Measurements from ENCODE around the gene YIF1B.

Gene YIF1B

DNA sequence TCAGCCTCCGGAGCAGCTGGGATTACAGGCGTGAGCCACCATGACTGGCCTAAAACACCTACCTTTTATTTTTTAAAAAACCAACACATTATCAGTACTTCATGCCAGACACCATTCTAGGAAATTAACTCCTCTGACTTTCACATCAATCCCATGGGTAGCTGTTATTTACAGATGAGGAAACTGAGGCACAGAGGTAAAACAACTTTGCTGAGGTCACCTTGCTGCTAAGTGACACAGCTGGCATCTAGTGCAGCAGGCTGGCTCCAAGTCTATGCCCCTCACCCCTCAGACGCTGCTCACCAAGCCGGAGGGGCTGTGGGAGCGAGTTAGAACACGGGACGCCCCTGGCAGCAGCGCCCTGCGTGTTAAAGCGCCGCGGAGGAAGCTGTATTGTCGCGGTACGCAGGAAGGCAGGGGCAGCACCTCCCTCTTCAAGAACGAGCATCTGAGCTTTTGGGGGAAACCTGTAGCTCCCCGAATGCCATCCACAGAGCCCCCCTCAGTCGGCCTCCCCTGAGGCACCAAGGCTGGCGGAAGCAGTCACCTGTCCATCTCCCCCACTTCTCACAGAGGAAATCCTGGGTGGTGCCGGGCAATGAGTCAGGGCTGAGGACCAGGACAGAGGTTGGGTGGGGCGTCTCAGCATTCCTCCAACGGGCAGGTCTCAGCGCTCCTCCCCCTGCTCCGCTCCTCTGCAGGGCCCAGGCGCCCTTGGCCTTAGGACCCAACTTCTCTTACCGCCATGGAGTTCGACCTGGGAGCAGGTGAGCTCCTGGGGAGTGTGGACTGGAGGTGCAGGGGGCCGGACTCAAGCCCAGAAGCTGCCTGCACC lies 12.0 kb downstream of the YIF1B start, which contains the start of gene C19orf33:
C19orf33 (plus strand) TSS at position 735 of the 835 bp plus-strand sequence; CDS start at position 746, 11 bp downstream.
- no peak for DNase-seq

- DNase-seq: no peak
Observed at GRCh38 chr19:38298821-38299680, 16.7 kb downstream of the YIF1B start.

DNA sequence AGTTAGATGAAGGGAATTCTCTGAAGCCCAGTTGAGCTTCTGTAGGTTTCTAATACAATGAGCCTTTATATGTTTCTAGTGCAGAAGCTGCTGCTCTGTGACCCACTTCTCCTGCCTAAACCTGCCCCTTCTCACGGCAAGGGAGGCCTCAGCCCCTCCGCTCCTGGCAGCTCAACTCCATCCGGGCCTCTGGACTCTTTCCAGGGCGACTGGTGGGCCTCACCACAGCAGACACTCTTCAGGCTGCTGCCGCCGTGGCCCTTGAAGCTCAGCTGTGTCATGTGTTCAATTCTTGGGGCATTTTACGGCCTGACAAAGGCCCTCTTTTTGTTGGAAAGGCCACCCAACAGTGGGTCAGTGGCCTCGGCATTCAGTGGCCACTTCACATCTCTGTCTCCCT lies 21.7 kb downstream of the YIF1B start:
- DNase-seq: no peak

- no peak for DNase-seq
Observed at GRCh38 chr19:38293281-38293680, 22.5 kb downstream of the YIF1B start.

- DNase-seq: no peak
Observed at GRCh38 chr19:38291855-38292254, 23.9 kb downstream of the YIF1B start.

GRCh38 chr19:38290631-38291147 lies 25.1 kb downstream of the YIF1B start:
- DNase-seq: no peak

GRCh38 chr19:38289955-38290354 lies 25.8 kb downstream of the YIF1B start:
- no peak for DNase-seq

GRCh38 chr19:38288123-38288855 lies 27.5 kb downstream of the YIF1B start:
- no peak for DNase-seq

GRCh38 chr19:38287604-38288003 lies 28.1 kb downstream of the YIF1B start:
- no peak for DNase-seq

GRCh38 chr19:38285567-38285966 lies 30.2 kb downstream of the YIF1B start:
- no peak for DNase-seq

- no peak for DNase-seq
Observed at GRCh38 chr19:38284422-38284821, 31.3 kb downstream of the YIF1B start.

GRCh38 chr19:38283271-38283670 lies 32.5 kb downstream of the YIF1B start:
- no peak for DNase-seq

DNA sequence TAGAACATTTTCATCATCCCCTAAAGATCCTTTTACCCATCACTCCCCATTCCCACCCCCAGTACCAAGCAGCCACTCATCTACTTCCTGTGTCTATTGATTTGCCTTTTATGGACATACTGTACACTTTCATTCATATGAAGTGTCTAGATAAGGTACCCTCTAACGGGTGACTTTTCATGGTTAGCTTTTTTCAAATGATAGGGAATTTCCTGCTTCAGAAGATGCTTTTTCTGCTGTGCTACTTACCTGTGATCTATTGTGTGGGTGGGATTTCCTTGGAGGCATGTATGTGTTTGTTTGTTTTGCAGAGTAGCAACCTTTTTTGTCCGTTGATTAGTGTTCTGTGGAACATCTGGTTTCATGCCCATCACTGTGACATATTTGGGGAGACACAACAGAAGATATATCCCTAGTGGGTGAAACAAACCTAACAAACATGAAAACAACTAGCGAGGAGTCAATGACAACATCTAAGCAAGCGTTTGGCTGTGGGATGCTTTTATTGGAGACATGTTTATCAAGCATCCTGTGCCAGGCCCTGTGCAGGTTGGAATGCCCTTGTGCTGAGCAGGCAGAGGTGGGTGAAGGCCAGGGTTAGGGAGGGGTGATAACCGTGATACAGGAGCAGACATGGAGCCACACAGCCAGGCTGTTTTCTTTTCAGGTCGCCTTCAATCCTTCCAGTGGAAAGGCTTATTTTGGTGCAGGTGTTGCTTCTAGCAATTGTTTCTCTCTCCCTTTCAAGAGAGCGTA lies 33.8 kb downstream of the YIF1B start:
- DNase-seq: no peak

DNA sequence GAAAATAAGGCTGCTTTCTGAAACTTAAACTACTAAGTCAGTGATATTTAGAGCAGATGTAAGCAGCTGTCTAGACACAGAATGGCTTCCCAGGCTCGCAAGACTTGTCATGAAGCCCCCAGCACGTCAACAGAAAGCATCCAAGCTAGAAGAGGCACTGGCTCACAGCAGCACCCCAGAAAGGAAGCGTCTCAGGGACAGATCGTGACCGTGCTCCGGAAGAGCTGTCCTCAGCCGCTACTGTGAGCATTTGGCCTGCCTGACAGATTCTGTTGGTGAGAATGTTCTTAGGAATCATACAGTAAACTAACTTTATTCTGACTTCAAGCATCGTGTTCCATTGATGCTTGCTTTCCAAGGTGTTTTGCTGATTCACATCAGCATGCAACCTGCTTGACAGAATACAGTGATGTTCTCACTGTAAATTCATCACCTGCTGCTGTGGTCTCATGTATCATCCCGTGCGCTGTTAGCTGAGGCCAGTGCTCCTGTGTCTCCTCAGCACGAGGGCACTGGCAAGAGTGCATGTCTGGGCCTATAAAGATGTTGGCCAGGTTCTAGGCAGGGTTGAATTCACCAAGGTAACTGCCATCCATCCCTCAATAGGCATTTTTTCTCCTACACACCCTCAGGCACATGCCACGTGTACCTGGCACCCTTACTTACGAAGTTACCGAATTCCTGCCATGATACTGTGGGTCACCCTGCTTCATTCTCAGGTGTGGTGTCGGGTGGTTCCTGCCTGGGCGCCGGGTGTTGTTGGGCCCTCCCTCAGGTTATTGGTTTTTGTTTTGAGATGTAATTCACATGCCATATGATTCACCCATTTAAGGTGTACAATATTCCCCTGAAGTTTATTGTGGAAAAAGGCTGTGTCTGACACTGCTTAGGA lies 35.5 kb downstream of the YIF1B start:
- no peak for DNase-seq

DNA sequence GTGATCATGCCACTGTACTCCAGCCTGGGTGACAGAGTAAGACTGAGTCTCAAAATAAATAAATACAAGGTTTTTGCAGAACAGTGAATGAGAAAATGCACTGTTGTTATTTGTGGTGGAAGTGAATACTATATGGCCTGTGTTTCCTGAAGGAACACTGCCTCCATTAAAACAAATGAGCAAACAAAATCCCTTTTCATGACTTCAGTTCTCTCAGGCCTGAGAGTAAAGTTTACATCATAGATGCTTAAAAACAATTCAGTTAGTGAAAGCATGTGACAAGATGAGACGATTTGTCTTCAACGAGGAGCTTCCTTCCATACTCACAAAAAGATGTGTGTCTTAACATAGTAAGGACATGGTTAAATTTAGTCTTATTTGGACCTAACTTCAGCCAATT lies 37.0 kb downstream of the YIF1B start:
- no peak for DNase-seq

DNA sequence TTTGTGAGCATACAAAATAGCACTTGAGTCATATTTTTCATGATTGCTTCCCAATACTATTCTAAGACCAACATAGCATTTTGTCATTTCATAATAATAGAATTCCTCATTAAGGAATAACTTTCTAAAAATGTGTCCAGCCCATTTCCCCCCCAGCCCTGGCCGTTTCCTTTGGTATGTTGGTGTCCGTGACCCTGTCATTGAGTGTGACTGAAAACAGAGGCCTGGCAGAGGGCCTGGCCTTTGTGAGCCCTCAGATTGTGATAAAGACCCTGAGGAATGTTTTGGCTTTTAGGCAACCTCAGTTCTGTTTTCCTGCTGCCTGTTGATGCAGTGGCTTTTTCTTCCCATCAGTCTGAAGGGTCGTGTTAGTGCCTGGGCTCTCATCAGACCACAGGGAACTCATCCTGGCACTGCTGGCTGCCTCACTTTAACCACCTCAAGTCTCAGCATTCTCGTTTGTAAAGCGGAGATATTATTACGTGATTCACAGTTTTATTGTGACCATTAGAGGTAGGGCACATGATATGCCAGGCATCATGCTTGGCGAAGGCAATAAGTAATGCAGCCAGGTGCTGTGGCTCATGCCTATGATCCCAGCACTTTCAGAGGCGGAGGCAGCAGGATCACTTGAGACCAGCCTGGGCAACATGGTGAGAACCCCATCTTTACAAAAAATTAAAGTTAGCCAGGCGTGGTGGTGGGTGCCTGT lies 37.6 kb downstream of the YIF1B start:
- no peak for DNase-seq

DNA sequence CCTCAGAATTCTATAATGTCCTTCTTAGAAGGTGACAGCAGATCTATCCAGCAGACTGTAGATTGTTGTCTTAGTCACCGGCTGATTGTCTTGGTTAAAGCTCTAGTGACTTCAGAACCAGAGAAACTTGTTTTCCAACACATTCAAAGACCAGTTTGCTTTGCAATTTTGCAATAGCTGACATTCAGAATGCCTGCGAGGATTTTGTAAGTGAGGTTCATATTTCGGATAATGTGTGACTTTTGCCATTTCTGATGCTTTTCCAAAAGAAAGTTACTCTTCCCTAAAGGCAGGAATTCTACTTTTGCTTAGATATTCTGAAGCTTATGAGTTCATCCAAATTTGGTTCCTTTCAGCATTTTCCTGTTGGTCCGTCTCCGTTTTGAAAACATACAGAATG lies 38.2 kb downstream of the YIF1B start:
- no peak for DNase-seq

DNA sequence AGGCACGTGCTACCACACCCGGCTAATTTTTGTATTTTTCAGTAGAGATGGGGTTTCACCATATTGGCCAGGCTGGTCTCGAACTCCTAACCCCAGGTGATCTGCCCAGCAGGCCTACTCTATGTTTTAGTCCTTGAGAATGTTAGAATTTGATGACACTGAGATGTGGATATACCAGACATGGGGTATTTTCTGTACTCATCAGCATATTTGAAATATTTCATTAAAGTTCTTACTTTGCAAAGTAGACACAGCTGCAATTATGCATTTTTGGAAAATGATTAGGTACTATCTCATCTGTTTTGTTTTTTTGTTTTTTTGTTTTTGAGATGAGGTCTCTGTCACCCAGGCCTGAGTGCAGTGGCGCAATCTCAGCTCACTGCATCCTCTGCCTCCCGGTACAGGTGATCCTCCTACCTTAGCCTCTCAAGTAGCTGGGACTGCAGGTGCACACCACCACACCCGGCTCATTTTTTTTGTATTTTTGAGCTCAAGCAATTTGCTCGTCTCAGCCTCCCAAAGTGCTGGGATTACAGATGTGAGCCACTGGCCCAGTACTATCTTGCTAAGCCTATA lies 38.7 kb downstream of the YIF1B start:
- no peak for DNase-seq

DNA sequence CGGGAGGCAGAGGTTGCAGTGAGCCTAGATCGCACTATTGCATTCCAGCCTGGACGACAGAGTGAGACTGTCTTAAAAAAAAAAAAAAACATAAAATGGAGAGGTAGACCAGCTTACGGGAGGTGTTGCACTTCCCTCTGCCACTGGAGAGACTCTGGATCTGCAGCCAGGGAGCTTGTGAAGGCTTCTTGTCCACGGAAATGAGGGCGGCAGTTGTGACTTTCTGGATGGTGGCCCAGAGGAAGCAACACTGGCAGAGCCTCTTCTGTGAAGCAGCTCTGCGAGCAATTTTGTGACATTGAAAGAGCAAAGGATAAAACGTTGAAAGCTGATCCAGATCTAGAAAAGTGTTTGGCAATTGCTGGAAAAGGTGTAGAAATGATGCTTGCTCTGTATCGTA lies 41.0 kb downstream of the YIF1B start:
- DNase-seq: no peak

- no peak for DNase-seq
Observed at GRCh38 chr19:38273499-38273898, 42.2 kb downstream of the YIF1B start.
